Heart left ventricle (tissue), 16 donors: ENCODE data around the gene CCNC. TPM values are rescaled to one million over a fixed set of nuclear protein-coding genes. Genes with fewer than 3 reads are reported as not detected.
A peak's percentile ranks its signal among the peaks of the same experiment; 100 is the strongest.

Source experiments
- ATAC-seq, 4 donors: fragments of 200-7000 bp; cut with Tn5 transposase; one replicate each; pipeline ENCODE4 v1.9.1; 2020 to 2022; ENCODE audit warnings: moderate library complexity in 4 of 4, mild to moderate bottlenecking in 3 of 4, moderate number of reproducible peaks in 1 of 4
- DNase-seq, 5 donors: peaks; one replicate each; pipeline ENCODE4 v3.0.0-alpha.2; 2020
- H3K27ac ChIP-seq, 12 donors: fragments of 200-600 bp; sonication (generic) in 4 of 12; one replicate each; pipeline versions ENCODE4 v1.5.0 to v1.8.0; 2016 to 2022; ENCODE audit warnings: mild to moderate bottlenecking in 2 of 12
- H3K27me3 ChIP-seq, 9 donors: fragments of 200-600 bp; sonication (generic) in 2 of 9; one replicate each; pipeline versions ENCODE4 v1.5.1 to v1.8.0; 2016 to 2022; ENCODE audit warnings: mild to moderate bottlenecking in 3 of 9
- H3K36me3 ChIP-seq, 9 donors: fragments of 200-600 bp; sonication (generic) in 2 of 9; one replicate each; pipeline versions ENCODE4 v1.5.0 to v1.8.0; 2018 to 2022; ENCODE audit warnings: mild to moderate bottlenecking in 2 of 9
- H3K4me1 ChIP-seq, 12 donors: fragments of 200-600 bp; sonication (generic) in 4 of 12; one replicate each; pipeline versions ENCODE4 v1.5.0 to v1.8.0; 2016 to 2022; ENCODE audit warnings: mild to moderate bottlenecking in 3 of 12
- H3K4me3 ChIP-seq, 12 donors: fragments of 200-600 bp; sonication (generic) in 4 of 12; one replicate each; pipeline versions ENCODE4 v1.5.0 to v1.8.0; 2017 to 2022; ENCODE audit warnings: mild to moderate bottlenecking in 9 of 12, moderate library complexity in 4 of 12
- H3K9me3 ChIP-seq, 12 donors: fragments of 200-600 bp; sonication (generic) in 4 of 12; one replicate each; pipeline versions ENCODE4 v1.5.0 to v1.8.0; 2016 to 2022; ENCODE audit warnings: mild to moderate bottlenecking in 1 of 12
- CTCF ChIP-seq, 12 donors: fragments of 200-600 bp; sonication (generic) in 4 of 12; IDR thresholded peaks; one replicate each; pipeline versions ENCODE4 v1.5.0 to v1.8.0; 2018 to 2022; ENCODE audit warnings: antibody characterized with exemption in 12 of 12, mild to moderate bottlenecking in 5 of 12
- POLR2A ChIP-seq, 2 donors: fragments of 450-650 bp; IDR thresholded peaks; one replicate each; pipeline ENCODE4 v1.6.1; 2017; ENCODE audit warnings: antibody characterized with exemption in 2 of 2, mild to moderate bottlenecking in 2 of 2, moderate library complexity in 2 of 2
- WGBS, 4 donors: extraction: QIAGEN DNeasy Blood & Tissue Kit in 2 of 4; methylation state at CpG; one replicate each; pipeline versions ENCODE4 v1.1.5 to v1.1.7; 2013 to 2018; 5-methylcytosine and 5-hydroxymethylcytosine counted together
- intact Hi-C, 10 donors: fragments of 100-400 bp; cut with DNase I; formaldehyde crosslinking; loops; one replicate each; pipeline versions ENCODE4 v1.11.1 to v1.14.2; 2022
- polyA plus RNA-seq, 2 donors: library from polyadenylated mRNA; stranded (reverse); fragments of 200-250 nt; gene quantifications; one replicate each; pipeline ENCODE4 v1.2.3, GENCODE V29; 2013
- total RNA-seq, 9 donors: library from RNA; depleted of rRNA in 2 of 9; stranded (reverse); fragments of >200 nt in 2 of 9; fragmentation: NEBNext Ultra II Directional in 3 of 9; extraction: Animal tissue kit (Norgen Biotek cat#: 25700) in 3 of 9; gene quantifications; one replicate each; pipeline versions ENCODE4 v1.1.0 to v1.2.4, GENCODE V29; 2016 to 2023
- donor health status: ischemic (EF 13 %, LVEDD 7.1; RV severe dilation, severe dysfunction).
- donor health status: healthy with polysubstance abuse.
- donor health status: DM: no; HTN: yes; CAD: no.
- donor health status: DM: no; HTN: no; CAD: no.
- donor health status: ischemic (EF 25% LVEDD 6.9; RV normal size, moderate dysfunction).
- donor health status: ischemic (EF 25% LVEDD 5.7; RV mildly dilated, moderate dysfunction).
- donor health status: healthy.
- donor health status: DM: yes; HTN: yes; CAD: no.
- donor health status: ischemic (EF 35%, LVEDD 5.7; RV mildly dilated, moderate dysfunction).
- donor health status: nonischemic (EF 11% LVEDD 7.7; RV severe dilation, severe dysfunction).
- donor health status: DM: yes; HTN: yes; CAD: no.
- donor health status: PGD.
- donor health status: ischemic (EF 29% LVEDD 5.4; RV normal size, mild dysfunction).
- donor health status: nonischemic (EF 23%, LVEDD 6.1; RV moderate dilation, normal function).

Gene CCNC
- total and polyA plus RNA-seq, 11 donors: 12.3 to 24.2 (median 17.9) TPM

- WGBS, 4 donors: 85 to 92% (median 89%) methylated on average over 4 of the region's 4 CpGs
- Histone ChIP-seq H3K27ac (no peak overlapping the region), H3K4me1 (peaks cover 0 to 4% (median 0%) of the 10 kb centered on the region in 12 donors), H3K36me3 (peaks cover 0 to 100% (median 66%) of the 10 kb centered on the region in 9 donors), H3K27me3 (no peaks in the 10 kb centered on the region), H3K9me3 (no peaks in the 10 kb centered on the region), H3K4me3 (no peak overlapping the region)
- intact Hi-C loops: no loop called here
- no peak for TF ChIP-seq POLR2A (IDR thresholded peaks at IDR 0.05)
- no peak for TF ChIP-seq CTCF (IDR thresholded peaks at IDR 0.05)
- ATAC-seq (no peak), DNase-seq (no peak)
These were observed 20.9 kb downstream of the CCNC start for GRCh38 chr6:99547526-99547925.

- Histone ChIP-seq H3K4me1 (peaks cover 0 to 4% (median 0%) of the 10 kb centered on the region in 12 donors), H3K27me3 (no peaks in the 10 kb centered on the region), H3K4me3 (no peak overlapping the region), H3K36me3 (peaks cover 0 to 100% (median 72%) of the 10 kb centered on the region in 9 donors), H3K27ac (no peak overlapping the region), H3K9me3 (no peaks in the 10 kb centered on the region)
- 64 to 85% (median 78%) methylated on average over 1 of the region's 1 CpG for WGBS, 4 donors
- ATAC-seq (no peak), DNase-seq (no peak)
- TF ChIP-seq POLR2A (IDR thresholded peaks at IDR 0.05) (no peak), CTCF (IDR thresholded peaks at IDR 0.05) (no peak)
- intact Hi-C loops: no loop called here
These were observed 23.0 kb downstream of the CCNC start for GRCh38 chr6:99545442-99545841.

- H3K4me1 ChIP-seq: no peaks in the 10 kb centered on the region
- no peak for TF ChIP-seq POLR2A (IDR thresholded peaks at IDR 0.05)
- no peak for TF ChIP-seq CTCF (IDR thresholded peaks at IDR 0.05)
- no peak for DNase-seq
- no peaks in the 10 kb centered on the region for H3K9me3 ChIP-seq
- no peak overlapping the region for H3K4me3 ChIP-seq
- intact Hi-C loops: no loop called here
- ATAC-seq: no peak
- peaks cover 0 to 100% (median 80%) of the 10 kb centered on the region in 9 donors for H3K36me3 ChIP-seq
- no peaks in the 10 kb centered on the region for H3K27me3 ChIP-seq
- H3K27ac ChIP-seq: no peak overlapping the region
These were observed 24.5 kb downstream of the CCNC start for GRCh38 chr6:99543968-99544367.

GRCh38 chr6:99530627-99531026, 37.8 kb downstream of the CCNC start:
- Histone ChIP-seq H3K4me3 (no peak overlapping the region), H3K27me3 (no peaks in the 10 kb centered on the region), H3K4me1 (peaks cover 0 to 9% (median 0%) of the 10 kb centered on the region in 12 donors), H3K27ac (no peak overlapping the region), H3K36me3 (peaks cover 0 to 93% (median 50%) of the 10 kb centered on the region in 9 donors), H3K9me3 (no peaks in the 10 kb centered on the region)
- ATAC-seq (peak in 2 of 4 donors; percentile 24 to 50), DNase-seq (no peak)
- WGBS, 4 donors: 97 to 100% (median 98%) methylated on average over 1 of the region's 1 CpG
- TF ChIP-seq CTCF (IDR thresholded peaks at IDR 0.05): no peak
- no peak for TF ChIP-seq POLR2A (IDR thresholded peaks at IDR 0.05)
- intact Hi-C loops: no loop called here
